Left lung (tissue), 10 donors: ENCODE measurements around the gene WDR55. TPM values are rescaled to one million over a fixed set of nuclear protein-coding genes. Genes with fewer than 3 reads are reported as not detected.
A peak's percentile ranks its signal among the peaks of the same experiment; 100 is the strongest.
"Not testable (repeated sequence)": the region's sequence is repeated elsewhere in the genome, so short reads cannot be mapped to it uniquely, and the experiment has no call there.

Experiments
- ATAC-seq: fragments of 200-7000 bp; cut with Tn5 transposase; one replicate; pipeline ENCODE4 v1.9.1; 2020; ENCODE audit warnings: moderate library complexity
- DNase-seq, 4 donors: peaks; one replicate each; pipeline ENCODE4 v3.0.0-alpha.2; 2013 to 2020
- H3K27ac ChIP-seq, 2 donors: fragments of 200-600 bp; sonication (generic) in 1 of 2; one replicate each; pipeline versions ENCODE4 v1.5.0 to v1.8.0; 2020 to 2021
- H3K27me3 ChIP-seq, 2 donors: fragments of 200-600 bp; sonication (generic) in 1 of 2; one replicate each; pipeline versions ENCODE4 v1.5.0 to v1.8.0; 2020 to 2021
- H3K36me3 ChIP-seq, 2 donors: fragments of 200-600 bp; sonication (generic) in 1 of 2; one replicate each; pipeline versions ENCODE4 v1.5.0 to v1.8.0; 2020 to 2021
- H3K4me1 ChIP-seq, 2 donors: fragments of 200-600 bp; one replicate each; pipeline ENCODE4 v1.8.0; 2021
- H3K4me3 ChIP-seq, 2 donors: fragments of 200-600 bp; sonication (generic) in 1 of 2; one replicate each; pipeline versions ENCODE4 v1.5.0 to v1.8.0; 2020 to 2021; ENCODE audit warnings: mild to moderate bottlenecking in 1 of 2
- H3K9me3 ChIP-seq, 2 donors: fragments of 200-600 bp; sonication (generic) in 1 of 2; one replicate each; pipeline versions ENCODE4 v1.5.0 to v1.8.0; 2020 to 2021
- CTCF ChIP-seq, 2 donors: fragments of 200-600 bp; sonication (generic) in 1 of 2; IDR thresholded peaks; one replicate each; pipeline versions ENCODE4 v1.5.0 to v1.8.0; 2021; ENCODE audit warnings: antibody characterized with exemption in 2 of 2
- intact Hi-C, 2 donors: fragments of 100-400 bp; cut with DNase I; formaldehyde crosslinking; loops; one replicate each; pipeline versions ENCODE4 v1.11.2 to v1.14.2; 2022
- polyA plus RNA-seq, 6 donors: library from polyadenylated mRNA; unstranded; fragments of 120-200 nt; gene quantifications; one replicate each; pipeline ENCODE4 v1.2.1, GENCODE V29; 2013; ENCODE audit not compliant: insufficient read length in 6 of 6
- total RNA-seq, 2 donors: library from RNA; stranded (reverse); fragmentation: NEBNext Ultra II Directional; extraction: Animal tissue kit (Norgen Biotek cat#: 25700); gene quantifications; one replicate each; pipeline ENCODE4 v1.2.1, GENCODE V29; 2021
- donor health status: DM: no; HTN: yes; CAD: no.
- donor health status: DM: no; HTN: no; CAD: no.

The WDR55 gene
- total and polyA plus RNA-seq, 8 donors, result 17.8 to 26.5 (median 20.9) TPM

DNA sequence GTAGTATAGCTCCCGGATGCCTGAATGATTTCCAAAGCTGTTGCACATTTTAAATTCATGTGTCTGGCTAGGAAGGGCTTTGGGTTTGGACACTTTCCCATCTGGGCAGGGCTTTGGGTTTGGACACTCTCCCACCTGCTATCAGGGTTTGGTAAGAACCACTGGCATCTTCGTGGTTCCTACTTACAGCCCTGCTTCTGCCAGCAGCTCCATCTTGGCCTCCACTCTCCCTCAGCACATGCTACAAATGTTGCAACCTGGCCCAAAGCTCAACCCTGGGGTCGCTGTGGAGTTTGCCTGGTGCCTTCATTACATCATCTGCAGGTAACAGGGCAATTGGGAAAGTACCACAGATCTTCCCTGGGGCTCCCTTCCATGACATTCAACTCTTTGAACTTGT lies 22.0 kb upstream of the WDR55 start:
- DNase-seq, result no peak
- TF ChIP-seq CTCF (IDR thresholded peaks at IDR 0.05), result no peak
- H3K27me3 ChIP-seq, result no peaks in the 10 kb centered on the region
- peaks cover 8 to 46% of the 10 kb centered on the region in 2 donors for H3K4me1 ChIP-seq
- intact Hi-C loops, result loop anchor here in 1 of 2 donors (10.0 kb wide), 1 partner anchor 268 kb away; no protein-coding TSS in a partner anchor
- ATAC-seq, result no peak
- H3K9me3 ChIP-seq, result no peaks in the 10 kb centered on the region
- H3K4me3 ChIP-seq, result no peak overlapping the region
- peaks cover 0 to 39% of the 10 kb centered on the region in 2 donors for H3K36me3 ChIP-seq
- no peak overlapping the region for H3K27ac ChIP-seq

GRCh38 chr5:140647042-140647419 lies 17.7 kb upstream of the WDR55 start:
- Histone ChIP-seq H3K27me3 (no peaks in the 10 kb centered on the region), H3K4me3 (peak overlapping the region; percentile 78 to 82), H3K4me1 (peaks cover 6 to 28% of the 10 kb centered on the region in 2 donors), H3K9me3 (no peaks in the 10 kb centered on the region), H3K36me3 (peaks cover 0 to 69% of the 10 kb centered on the region in 2 donors), H3K27ac (peak overlapping the region; percentile 53 to 84)
- ATAC-seq (peak; percentile 29), DNase-seq (no peak)
- intact Hi-C loops, result loop anchor here in 1 of 2 donors (10.0 kb wide), 1 partner anchor 272 kb away; no protein-coding TSS in a partner anchor
- no peak for TF ChIP-seq CTCF (IDR thresholded peaks at IDR 0.05)

DNA sequence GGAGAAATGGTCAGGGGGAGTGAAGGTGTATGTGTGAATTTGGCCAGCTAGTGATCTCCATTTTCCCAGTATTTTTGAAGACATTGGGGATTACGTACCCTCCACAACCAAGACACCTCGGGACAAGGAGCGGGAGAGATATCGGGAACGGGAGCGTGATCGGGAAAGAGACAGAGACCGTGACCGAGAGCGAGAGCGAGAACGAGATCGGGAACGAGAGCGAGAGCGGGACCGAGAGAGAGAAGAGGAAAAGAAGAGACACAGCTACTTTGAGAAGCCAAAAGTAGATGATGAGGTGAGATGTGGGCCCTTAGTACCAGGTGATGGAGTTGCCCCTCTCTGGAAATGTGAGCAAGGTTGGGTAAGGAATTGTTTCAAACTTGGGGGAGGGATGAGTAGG lies 5.8 kb upstream of the WDR55 start:
- ATAC-seq, result no peak

GRCh38 chr5:140660371-140660770 lies 4.3 kb upstream of the WDR55 start:
- H3K36me3 ChIP-seq, result peaks cover 7 to 78% of the 10 kb centered on the region in 2 donors
- ATAC-seq, intact Hi-C loops, H3K4me1 ChIP-seq, H3K27ac ChIP-seq, H3K9me3 ChIP-seq, H3K4me3 ChIP-seq, H3K27me3 ChIP-seq, DNase-seq: not testable (repeated sequence)

More for the DNA sequence above, 5.8 kb upstream of the WDR55 start:
- no peak for DNase-seq
- TF ChIP-seq CTCF (IDR thresholded peaks at IDR 0.05), result no peak
- Histone ChIP-seq H3K36me3 (peaks cover 7 to 93% of the 10 kb centered on the region in 2 donors), H3K4me3 (no peak overlapping the region), H3K4me1 (peaks cover 3 to 6% of the 10 kb centered on the region in 2 donors), H3K9me3 (no peaks in the 10 kb centered on the region), H3K27ac (no peak overlapping the region), H3K27me3 (no peaks in the 10 kb centered on the region)
- intact Hi-C loops, result no loop called here

- intact Hi-C loops, result no loop called here
- H3K9me3 ChIP-seq, result no peaks in the 10 kb centered on the region
- ATAC-seq (peak; percentile 32), DNase-seq (no peak)
- H3K4me1 ChIP-seq, result peaks cover 15 to 31% of the 10 kb centered on the region in 2 donors
- H3K27me3 ChIP-seq, result no peaks in the 10 kb centered on the region
- peaks cover 0 to 55% of the 10 kb centered on the region in 2 donors for H3K36me3 ChIP-seq
- H3K4me3 ChIP-seq, result peak overlapping the region; percentile 71 to 87
- peak overlapping the region; percentile 93 to 98 for H3K27ac ChIP-seq
- TF ChIP-seq CTCF (IDR thresholded peaks at IDR 0.05), result no peak
Measured at GRCh38 chr5:140664030-140664358, 710 bp upstream of the WDR55 start.

DNA sequence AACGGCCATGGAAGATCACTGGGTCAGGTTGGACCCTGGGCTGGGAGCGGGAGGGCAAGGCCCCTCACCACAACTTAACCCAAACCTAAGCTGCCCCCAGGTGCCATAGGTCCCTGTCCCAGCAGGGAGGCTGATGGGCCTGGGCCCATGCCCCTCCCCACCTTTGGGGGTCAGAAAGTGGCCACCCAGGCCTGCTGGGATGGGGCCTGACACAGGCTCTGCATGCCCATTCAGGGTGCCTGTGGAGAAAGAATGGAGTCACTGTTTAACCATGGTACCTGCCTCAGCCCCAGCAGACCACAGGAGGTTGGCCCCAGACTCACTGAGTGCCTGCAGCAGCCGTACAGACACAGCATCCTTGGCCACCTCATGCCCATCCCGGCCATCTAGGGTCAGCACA lies 6.3 kb downstream of the WDR55 start:
- not testable (repeated sequence) for DNase-seq

More for the DNA sequence above, 6.3 kb downstream of the WDR55 start:
- H3K4me3 ChIP-seq, H3K9me3 ChIP-seq, intact Hi-C loops, H3K27me3 ChIP-seq, ATAC-seq, H3K27ac ChIP-seq: not testable (repeated sequence)
- Histone ChIP-seq H3K36me3 (peaks cover 0 to 83% of the 10 kb centered on the region in 2 donors), H3K4me1 (peaks cover 6 to 15% of the 10 kb centered on the region in 2 donors)
